Gastroesophageal sphincter (tissue), 4 donors: ENCODE measurements around the gene C12orf42. TPM values are rescaled to one million over a fixed set of nuclear protein-coding genes. Genes with fewer than 3 reads are reported as not detected.

Source experiments
- ATAC-seq: fragments of 150-250 bp; one replicate; pipeline ENCODE4 v1.9.1; 2016; ENCODE audit warnings: mild to moderate bottlenecking, moderate library complexity
- H3K27ac ChIP-seq, 4 donors: fragments of 200-600 bp; sonication (generic) in 3 of 4; 1 replicate in 3 of 4; 2 replicates in 1 of 4; pipeline ENCODE4 v1.5.1; 2016 to 2019
- H3K27me3 ChIP-seq: fragments of 200-600 bp; sonication (generic); one replicate; pipeline ENCODE4 v1.5.1; 2019
- H3K36me3 ChIP-seq, 2 donors: fragments of 200-600 bp; sonication (generic); one replicate each; pipeline ENCODE4 v1.5.1; 2019; ENCODE audit warnings: control low read depth in 1 of 2
- H3K4me1 ChIP-seq, 3 donors: fragments of 200-600 bp; sonication (generic); 1 replicate in 2 of 3; 2 replicates in 1 of 3; pipeline ENCODE4 v1.5.1; 2016 to 2019; ENCODE audit warnings: control low read depth in 2 of 3
- H3K4me3 ChIP-seq, 2 donors: fragments of 200-600 bp; sonication (generic); one replicate each; pipeline ENCODE4 v1.5.1; 2019; ENCODE audit warnings: mild to moderate bottlenecking in 1 of 2, moderate library complexity in 1 of 2
- H3K9me3 ChIP-seq, 3 donors: fragments of 200-600 bp; sonication (generic); one replicate each; pipeline ENCODE4 v1.5.1; 2017 to 2019; ENCODE audit warnings: control low read depth in 2 of 3
- EP300 ChIP-seq: sonication (generic); formaldehyde crosslinking; IDR thresholded peaks from one replicate; pipeline ENCODE4 v1.6.1; 2017; ENCODE audit warnings: antibody characterized with exemption, mild to moderate bottlenecking
- POLR2A ChIP-seq, 2 donors: fragments of 450-650 bp; IDR thresholded peaks; one replicate each; pipeline ENCODE4 v1.6.1; 2017; ENCODE audit warnings: antibody characterized with exemption in 2 of 2, mild to moderate bottlenecking in 2 of 2, moderate library complexity in 1 of 2
- POLR2AphosphoS5 ChIP-seq: sonication (generic); formaldehyde crosslinking; IDR thresholded peaks from one replicate; pipeline ENCODE4 v1.6.1; 2017; ENCODE audit warnings: antibody characterized with exemption
- WGBS, 2 donors: methylation state at CpG; one replicate each; pipeline ENCODE4 v1.1.5; 2018; ENCODE audit warnings: low coverage in 1 of 2; 5-methylcytosine and 5-hydroxymethylcytosine counted together
- total RNA-seq, 4 donors: library from RNA; depleted of rRNA; stranded (reverse); fragments of >200 nt; gene quantifications; one replicate each; pipeline ENCODE4 v1.1.0, GENCODE V29; 2016
- TF ChIP-seq, protein P1 (sequence below), 4 experiments: fragments of 200-600 bp in 2 of 4; fragments of 450-650 bp in 2 of 4; sonication (generic) in 1 of 4; IDR thresholded peaks; one replicate each; pipeline ENCODE4 v1.5.1; 2017 to 2019; ENCODE audit warnings: antibody characterized with exemption in 4 of 4, mild to moderate bottlenecking in 2 of 4, moderate library complexity in 2 of 4

C12orf42 gene
- total RNA-seq, 4 donors from 2014 or later, result not detected

DNA sequence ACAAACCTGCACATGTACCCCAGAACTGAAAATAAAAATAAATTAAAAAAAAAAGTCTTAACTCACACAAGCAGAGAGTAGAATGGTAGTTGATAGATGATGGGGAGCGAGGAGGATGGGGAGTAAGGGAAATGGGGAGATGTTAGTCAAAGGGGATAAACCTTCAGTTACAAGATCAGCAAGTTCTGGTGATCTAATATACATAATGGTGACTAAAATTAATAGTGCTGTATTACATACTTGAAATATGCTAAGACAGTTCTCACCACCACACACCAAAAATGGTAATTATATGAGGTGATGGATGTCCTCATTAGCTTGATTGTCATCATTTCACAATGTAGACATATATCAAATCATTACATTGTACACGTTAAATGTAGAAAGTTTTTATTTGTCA, 3.2 kb upstream of the C12orf42 start:
- no peaks in the 10 kb centered on the region for H3K36me3 ChIP-seq
- TF ChIP-seq, protein P1, sequence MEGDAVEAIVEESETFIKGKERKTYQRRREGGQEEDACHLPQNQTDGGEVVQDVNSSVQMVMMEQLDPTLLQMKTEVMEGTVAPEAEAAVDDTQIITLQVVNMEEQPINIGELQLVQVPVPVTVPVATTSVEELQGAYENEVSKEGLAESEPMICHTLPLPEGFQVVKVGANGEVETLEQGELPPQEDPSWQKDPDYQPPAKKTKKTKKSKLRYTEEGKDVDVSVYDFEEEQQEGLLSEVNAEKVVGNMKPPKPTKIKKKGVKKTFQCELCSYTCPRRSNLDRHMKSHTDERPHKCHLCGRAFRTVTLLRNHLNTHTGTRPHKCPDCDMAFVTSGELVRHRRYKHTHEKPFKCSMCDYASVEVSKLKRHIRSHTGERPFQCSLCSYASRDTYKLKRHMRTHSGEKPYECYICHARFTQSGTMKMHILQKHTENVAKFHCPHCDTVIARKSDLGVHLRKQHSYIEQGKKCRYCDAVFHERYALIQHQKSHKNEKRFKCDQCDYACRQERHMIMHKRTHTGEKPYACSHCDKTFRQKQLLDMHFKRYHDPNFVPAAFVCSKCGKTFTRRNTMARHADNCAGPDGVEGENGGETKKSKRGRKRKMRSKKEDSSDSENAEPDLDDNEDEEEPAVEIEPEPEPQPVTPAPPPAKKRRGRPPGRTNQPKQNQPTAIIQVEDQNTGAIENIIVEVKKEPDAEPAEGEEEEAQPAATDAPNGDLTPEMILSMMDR (IDR thresholded peaks at IDR 0.05), result no peak
- TF ChIP-seq EP300 (no peak), POLR2AphosphoS5 (no peak), POLR2A (IDR thresholded peaks at IDR 0.05) (no peak)
- 80 to 92% methylated on average over 2 of the region's 2 CpGs for WGBS, 2 donors
- peaks cover 0 to 17% (median 9%) of the 10 kb centered on the region in 3 donors for H3K4me1 ChIP-seq
- no peak overlapping the region for H3K4me3 ChIP-seq
- ATAC-seq, result no peak
- peaks cover 42% of the 10 kb centered on the region for H3K27me3 ChIP-seq
- no peak overlapping the region for H3K27ac ChIP-seq
- no peaks in the 10 kb centered on the region for H3K9me3 ChIP-seq

DNA sequence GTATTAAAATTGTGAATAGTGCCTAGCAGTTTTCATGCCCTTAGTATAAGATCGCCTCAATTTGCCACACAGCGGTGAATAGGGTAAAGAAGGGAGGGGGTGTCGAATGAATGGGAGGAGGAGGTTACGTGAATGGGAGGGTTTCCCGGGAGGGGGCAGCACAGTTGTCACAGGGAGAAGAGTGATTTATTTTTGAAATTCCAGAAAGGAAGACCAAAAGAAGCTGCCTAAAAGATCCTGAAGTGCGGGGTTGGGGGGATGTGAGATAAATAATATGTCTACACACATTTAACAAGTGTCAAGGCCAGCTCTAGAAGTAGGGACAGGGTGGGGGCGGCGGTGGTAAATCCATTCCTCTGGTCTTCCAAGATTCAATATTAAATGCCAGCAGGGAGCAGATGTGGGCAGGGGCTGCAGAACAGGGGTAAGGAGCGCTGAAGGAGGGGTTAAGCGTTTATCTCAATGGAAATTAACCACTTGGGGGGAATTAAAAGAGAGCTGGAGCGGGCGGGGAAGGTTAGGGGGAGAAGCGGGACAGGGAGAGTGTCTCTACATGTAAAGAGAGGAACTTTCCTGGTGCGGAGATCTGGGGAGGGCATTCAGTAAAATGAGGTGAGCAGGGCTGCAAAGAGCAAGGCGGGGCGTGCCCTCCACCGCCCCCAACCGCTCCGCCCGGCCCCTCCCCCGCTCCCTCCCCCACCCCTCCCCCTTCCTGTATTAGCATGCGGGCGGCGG, 867 bp downstream of the C12orf42 start:
- H3K36me3 ChIP-seq, result no peaks in the 10 kb centered on the region
- H3K27me3 ChIP-seq, result peaks cover 66% of the 10 kb centered on the region
- peak overlapping the region in 1 of 2 donors; percentile 51 for H3K4me3 ChIP-seq
- 12 to 14% methylated on average over 14 to 15 of the region's 24 CpGs for WGBS, 2 donors
- ATAC-seq, result no peak
- H3K4me1 ChIP-seq, result peaks cover 0 to 17% (median 9%) of the 10 kb centered on the region in 3 donors
- TF ChIP-seq POLR2AphosphoS5 (no peak), EP300 (no peak), POLR2A (IDR thresholded peaks at IDR 0.05) (no peak)
- TF ChIP-seq, protein P1 (IDR thresholded peaks at IDR 0.05), result no peak
- H3K27ac ChIP-seq, result no peak overlapping the region
- H3K9me3 ChIP-seq, result no peaks in the 10 kb centered on the region

DNA sequence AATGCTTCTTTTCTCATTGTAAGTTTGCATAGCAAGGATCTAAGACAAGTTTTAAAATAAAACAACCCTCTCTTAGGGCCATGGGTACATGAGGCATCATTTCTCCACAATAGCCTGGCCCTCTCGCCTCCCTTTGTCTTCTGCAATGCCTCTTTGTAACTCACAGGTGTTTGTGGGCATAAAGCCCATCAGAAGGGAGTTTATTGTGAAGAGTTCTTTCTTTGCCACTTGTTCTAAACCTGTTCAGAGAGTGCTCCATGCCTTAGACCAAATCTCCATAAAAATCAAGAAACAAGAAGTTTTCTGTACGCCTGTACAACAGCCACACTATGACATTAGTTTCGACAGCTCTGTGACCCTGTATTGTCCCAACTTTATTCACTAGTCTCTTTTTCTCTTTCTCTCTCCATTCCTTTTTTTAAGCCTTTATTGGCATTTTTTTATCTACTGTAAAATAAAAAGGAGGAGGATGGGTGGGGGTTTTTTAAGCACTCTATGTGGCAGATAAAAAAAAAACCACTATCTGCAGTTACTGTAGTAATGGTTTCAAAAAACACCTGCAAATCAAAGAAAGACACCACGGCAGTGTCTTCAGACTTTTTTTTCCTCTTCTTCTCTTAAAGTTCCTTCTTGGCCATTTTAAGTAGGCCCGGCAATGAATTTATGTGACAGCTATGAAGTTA, 1.6 kb downstream of the C12orf42 start:
- H3K9me3 ChIP-seq, result no peaks in the 10 kb centered on the region
- H3K27me3 ChIP-seq, result peaks cover 72% of the 10 kb centered on the region
- no peak for TF ChIP-seq POLR2A (IDR thresholded peaks at IDR 0.05)
- TF ChIP-seq EP300, result no peak
- TF ChIP-seq, protein P1 (IDR thresholded peaks at IDR 0.05), result no peak
- TF ChIP-seq POLR2AphosphoS5, result no peak
- H3K4me3 ChIP-seq, result no peak overlapping the region
- 68 to 78% methylated on average over 4 to 5 of the region's 5 CpGs for WGBS, 2 donors
- H3K4me1 ChIP-seq, result peaks cover 0 to 17% (median 9%) of the 10 kb centered on the region in 3 donors
- H3K36me3 ChIP-seq, result no peaks in the 10 kb centered on the region
- H3K27ac ChIP-seq, result no peak overlapping the region
- ATAC-seq, result no peak

DNA sequence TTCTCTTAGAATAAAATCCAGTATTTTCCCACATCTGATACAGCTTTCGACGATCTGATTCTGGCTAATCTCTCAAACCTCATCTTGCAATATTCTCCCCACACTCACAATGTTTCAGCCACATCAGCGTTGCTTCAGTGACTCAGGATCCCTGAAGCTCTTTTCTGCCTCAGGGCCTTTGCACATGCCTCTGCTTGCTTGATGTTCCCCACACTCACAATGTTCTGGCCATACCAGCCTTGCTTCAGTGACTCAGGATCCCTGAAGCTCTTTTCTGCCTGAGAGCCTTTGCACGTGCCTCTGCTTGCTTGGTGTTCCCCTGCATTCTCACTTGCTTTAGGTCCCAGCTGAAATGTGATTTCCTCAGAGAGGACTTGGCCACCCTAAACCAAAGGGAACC, 2.6 kb downstream of the C12orf42 start:
- Histone ChIP-seq H3K4me3 (no peak overlapping the region), H3K27me3 (peaks cover 70% of the 10 kb centered on the region), H3K9me3 (peaks cover 0 to 3% (median 0%) of the 10 kb centered on the region in 3 donors), H3K36me3 (no peaks in the 10 kb centered on the region), H3K4me1 (peaks cover 0 to 17% (median 9%) of the 10 kb centered on the region in 3 donors), H3K27ac (no peak overlapping the region)
- TF ChIP-seq, protein P1 (IDR thresholded peaks at IDR 0.05), result no peak
- no peak for TF ChIP-seq EP300
- no peak for TF ChIP-seq POLR2A (IDR thresholded peaks at IDR 0.05)
- TF ChIP-seq POLR2AphosphoS5, result no peak
- ATAC-seq, result no peak
- 84 to 96% methylated on average over 3 to 4 of the region's 4 CpGs for WGBS, 2 donors
